NCI-H2196 (cell line): ENCODE data around the gene NAA10.

ENCODE experiments used
- DNase-seq: peaks from one replicate; lab custom pipeline; 2025; ENCODE audit not compliant: unreplicated experiment; lab: John Stamatoyannopoulos, UW

Gene NAA10

DNA sequence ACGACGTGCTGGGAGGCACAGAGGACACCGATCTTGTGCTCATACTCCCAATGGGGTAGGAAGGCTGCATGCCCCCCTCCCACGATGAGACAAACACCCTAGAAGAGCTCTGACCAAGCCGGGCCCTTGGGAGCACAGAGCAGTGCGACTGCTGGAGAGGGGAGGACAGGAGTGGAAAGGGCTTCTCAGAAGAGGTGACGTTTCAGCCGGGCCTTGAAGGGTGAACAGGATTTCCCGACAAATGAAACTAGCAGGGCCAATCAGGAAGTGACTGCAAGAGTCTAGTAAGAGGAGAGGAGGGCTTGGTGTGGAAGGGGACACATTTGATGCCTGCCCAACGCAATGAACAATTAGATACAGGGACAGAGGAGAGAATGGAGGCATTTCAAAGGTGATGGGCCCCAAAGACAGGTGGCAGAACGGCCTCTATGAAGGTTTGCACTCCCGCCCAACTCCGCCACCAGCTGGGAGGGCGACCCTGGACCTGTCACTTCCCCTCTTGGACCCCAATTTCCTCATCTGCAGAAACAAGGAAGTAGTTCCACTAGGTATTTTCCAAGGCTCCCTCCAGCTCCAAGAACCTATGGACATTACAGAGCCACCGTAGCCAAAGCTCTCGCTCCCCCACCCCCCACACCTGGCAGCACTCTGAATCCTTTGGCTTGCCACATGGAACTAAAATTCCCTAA is 32.8 kb upstream of the NAA10 start:
- DNase-seq, result no peak

DNA sequence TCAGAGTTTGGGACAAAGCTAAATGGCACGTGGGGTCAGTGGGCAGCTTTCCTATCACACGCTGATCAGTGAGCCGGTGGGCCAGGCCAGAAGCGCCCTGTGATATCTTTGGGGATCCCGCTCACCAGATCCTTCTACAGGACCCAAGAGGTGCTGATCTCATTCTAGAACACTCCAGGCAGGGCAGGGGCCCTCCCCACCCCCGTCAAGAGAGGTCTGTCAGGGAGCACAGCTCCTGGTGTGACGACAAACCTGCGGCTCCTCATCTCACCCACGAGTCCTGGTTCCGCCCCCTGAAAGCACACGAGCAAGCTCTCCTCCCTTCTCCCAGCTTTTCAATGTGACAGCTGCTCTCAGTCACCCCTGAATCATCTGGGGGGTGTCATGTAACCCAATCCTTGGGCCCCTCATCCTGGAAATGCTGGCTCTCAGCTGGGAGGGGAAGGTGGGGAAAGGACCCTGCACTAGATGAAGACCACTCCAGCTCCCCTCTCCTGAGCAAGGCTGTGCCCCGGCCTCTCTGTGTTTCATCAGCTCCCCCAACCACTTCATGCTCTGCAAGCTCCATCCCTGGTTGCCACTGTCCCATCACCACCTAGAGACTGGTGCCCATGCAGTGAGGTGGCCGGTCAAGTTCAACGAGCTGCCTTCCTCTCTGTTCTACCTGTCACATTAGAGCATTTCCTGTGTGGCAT is 32.2 kb upstream of the NAA10 start:
- DNase-seq, result no peak

DNA sequence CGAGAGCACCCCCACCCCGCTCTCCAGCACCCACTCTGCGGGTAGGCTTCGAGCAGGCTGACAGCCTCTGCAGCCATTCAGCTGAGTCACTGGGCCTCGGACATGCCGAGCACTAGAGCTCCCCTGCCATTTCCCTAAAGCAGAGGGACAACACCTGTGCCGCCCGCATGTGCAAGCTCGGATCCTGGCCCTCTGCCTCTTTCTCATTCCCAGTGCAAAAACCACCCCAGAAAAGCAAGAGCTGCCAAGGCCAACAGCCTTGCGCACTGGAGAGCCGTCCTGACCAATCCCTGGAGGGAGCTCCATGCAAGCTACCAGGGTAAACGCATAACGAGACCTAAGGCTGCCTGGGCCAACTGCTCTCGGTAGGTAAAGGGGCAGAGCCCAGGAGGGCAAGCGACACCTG is 31.4 kb upstream of the NAA10 start:
- DNase-seq, result no peak

DNA sequence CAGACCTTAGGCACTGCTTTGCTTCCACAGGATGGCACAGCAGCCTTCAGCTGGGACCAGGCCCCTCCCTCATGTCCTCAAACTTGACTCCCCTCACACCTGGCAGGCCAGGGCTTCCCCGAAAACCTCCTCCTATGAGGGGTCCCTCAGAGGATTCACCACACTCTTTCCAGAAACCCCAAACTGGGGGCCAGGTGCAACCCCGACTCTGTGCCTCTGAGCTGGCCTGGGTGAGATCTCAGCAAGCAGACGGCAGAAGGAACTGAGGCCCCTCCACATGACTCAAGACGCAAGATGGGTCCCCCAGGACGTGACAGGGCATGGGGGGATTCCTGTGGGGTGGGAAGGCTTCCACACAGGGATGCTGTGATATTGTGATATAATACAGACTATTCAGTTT is 30.6 kb upstream of the NAA10 start:
- DNase-seq, result no peak

DNA sequence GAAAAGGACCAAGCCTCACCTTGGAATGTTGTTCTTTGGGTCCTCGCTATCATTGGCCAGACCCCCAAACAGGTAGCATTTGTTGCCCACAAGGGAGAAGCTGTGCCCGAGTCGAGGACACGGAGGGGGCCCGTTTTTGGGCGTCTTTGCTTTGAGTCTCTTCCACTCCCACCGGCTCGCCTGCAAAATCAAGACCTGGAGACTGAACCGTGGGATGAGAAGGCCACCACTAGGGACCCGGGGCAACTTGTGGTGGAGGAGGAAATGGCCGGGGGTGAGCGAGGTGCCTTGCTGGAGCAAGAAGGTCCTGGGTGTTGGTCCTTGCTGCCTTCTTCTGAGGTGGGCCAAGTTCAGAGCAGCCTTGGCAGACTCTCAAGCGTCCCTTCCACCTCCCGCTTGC is 29.3 kb upstream of the NAA10 start:
- no peak for DNase-seq

DNA sequence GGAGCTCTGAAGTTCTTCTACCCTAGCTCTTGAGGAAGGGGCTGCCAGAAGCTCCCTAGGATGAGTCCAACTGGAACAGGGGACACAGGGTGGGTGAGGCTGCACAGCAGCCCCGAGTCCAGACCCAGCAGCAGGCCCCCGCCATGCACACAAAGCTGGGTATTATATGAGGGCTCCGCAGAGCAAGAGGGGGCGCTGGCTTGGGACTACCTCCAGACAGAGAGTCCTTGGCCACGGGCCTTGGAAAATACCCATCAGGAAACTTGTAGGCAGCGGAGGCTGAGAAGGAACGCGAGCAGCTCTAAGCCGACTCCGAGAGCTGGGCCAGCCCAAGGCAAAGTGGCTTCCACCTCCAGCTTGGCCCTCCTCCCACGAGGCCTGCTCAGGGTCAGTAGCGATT is 28.7 kb upstream of the NAA10 start:
- DNase-seq, result no peak

DNA sequence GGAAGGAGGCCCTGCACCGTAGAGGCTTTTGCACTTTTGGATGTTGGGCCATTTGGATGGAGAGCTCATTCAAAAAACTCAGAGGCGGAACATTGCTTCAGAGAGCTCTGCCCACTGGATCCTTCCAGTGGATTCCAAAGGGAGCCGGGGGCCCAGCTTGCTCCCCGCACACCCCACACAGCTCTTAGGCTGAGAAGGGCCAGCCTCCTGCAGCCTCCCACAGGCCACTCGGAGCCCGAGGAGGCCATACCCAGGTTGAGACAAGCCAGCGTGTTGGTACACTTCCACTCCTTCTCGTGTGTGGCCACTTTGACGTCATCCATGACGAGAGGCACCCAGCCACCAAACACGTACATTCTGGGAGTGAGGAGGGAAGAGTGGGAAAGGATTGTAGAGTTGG is 26.5 kb upstream of the NAA10 start:
- DNase-seq, result no peak

DNA sequence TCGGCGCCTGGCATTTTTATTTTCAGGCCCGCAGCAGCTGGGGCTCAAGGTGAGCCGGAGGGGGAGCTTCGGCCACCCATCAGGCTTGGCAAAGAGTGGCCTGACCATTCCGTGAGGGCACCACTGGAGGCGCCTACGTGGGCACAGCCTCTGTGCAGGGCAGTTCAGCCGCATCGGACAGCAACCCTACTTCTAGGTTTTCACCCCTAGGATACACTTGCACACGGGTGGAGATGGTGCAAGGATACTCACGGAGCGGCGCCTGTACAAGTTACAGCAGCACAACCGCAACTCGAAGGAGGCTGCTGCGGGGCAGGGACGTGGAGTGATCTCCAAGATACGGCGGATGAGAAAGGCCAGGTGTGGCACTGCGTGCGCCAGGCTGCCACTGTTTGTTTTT is 25.9 kb upstream of the NAA10 start:
- no peak for DNase-seq

DNA sequence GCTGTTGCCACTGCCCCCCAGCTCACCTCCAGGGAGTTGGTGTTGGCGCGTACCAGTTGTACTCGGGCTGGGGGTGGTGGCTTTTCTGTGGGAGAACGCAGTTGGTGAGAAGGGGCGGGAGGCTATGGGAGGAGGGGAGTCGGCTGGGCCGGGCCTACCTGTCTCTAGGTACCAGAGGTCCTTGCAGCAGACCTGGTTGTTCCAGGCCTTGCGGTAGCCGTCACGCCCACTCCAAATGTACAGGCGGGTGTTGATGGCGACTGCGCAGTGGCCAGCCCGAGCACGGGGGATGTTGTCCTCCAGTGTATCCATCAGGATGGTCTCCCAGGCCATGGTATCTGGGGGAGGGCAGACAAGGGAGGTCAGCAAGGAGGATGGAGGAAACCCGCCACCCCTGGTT is 25.2 kb upstream of the NAA10 start:
- DNase-seq, result no peak

DNA sequence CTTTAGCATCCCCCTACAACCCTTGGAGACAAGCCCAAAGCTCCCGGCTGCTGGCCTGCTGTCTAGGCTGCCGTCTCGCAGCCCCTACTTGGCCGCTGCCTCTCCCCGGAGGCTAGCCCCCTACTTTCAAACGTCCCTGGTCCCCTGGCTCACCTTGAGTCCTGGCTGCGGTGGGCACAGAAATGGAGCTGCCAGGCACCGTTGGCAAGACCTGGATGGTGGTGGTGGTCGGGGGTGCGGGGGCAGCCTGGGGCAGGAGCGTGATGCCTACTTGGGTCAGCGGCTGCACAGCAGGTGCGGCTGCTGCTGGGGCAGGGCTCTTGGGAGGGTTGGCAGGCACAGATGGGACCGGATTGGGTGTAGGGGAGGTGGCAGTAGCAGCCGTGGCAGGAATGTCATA is 24.8 kb upstream of the NAA10 start:
- no peak for DNase-seq

DNA sequence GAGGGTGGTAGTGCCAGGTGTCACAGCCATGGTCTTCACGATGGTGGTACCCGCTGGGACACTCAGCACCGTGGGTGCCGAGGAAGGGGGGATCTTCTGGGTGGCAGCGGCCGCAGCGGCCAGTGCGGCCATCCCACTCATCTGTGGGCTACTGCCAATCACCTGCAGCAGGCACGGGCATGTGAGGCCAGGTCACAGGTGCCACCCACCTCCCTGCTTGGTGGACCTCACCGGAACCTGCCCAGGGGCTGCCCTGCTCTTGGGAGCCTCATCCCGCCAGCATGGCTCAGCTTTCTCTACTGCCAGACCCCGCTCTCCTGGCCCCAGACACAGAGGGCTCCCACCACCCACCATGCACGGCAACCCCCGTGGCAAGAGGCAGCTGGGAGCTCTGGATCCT is 23.8 kb upstream of the NAA10 start:
- no peak for DNase-seq

DNA sequence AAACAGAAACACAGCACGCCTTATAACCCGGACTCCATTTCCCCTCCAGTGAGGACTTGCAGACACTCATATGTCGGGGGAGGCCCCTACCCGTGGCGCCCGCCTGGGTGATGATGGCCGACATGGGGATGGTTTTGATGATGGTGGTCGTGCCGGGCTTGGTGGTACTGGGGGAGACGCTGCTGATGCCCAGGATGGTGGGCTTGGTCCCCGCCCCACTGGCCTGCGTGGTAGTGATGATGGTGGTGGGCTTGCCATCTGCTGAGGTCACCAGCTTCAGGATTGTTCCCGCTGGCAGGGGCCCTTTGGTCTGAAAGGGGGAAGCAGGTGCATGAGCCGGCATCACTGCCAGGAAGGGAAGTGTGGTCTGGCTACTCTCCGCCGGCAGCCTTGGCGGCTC is 22.4 kb upstream of the NAA10 start:
- DNase-seq, result no peak

DNA sequence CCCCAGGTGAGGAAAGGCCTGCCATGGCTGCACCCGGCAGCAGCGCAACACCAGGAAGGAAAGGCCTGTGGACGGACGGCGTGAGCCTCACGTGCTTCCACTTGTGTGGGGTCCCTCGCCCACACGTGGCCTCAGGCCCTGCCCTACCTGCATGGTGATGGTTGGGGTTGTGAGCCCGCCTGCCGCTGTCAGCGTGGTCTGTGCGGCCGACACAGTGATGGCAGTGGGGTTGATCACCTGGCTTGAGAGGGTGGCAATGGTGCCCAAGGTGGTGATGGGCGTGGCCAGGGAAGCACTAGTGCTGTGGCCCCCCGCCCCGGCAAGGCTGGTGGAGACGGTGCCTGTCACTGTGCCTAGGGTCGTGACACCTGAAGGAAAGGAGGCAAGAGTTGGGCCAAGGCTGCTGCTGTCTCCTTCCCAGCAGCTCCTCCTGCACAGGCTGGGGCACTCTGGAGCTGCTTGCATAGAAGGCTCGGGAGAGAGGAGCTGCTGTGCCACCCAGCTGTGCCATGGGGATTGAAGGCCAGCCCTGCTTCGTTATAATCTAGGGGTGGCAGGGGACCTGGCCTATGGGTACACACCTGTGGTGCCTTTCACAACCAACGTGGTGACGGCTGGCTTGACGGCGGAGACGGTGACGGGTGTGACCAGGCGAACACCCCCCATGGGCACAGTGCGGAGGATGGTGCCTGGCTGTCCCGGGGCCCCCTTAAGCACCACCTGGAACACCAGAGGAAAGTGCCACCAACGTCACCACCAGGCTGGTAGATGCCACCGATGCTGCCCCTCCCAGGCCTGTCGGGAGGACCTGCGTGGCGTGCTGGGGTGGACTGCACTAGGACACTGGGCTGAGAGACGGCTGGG is 21.4 kb upstream of the NAA10 start:
- DNase-seq, result no peak

DNA sequence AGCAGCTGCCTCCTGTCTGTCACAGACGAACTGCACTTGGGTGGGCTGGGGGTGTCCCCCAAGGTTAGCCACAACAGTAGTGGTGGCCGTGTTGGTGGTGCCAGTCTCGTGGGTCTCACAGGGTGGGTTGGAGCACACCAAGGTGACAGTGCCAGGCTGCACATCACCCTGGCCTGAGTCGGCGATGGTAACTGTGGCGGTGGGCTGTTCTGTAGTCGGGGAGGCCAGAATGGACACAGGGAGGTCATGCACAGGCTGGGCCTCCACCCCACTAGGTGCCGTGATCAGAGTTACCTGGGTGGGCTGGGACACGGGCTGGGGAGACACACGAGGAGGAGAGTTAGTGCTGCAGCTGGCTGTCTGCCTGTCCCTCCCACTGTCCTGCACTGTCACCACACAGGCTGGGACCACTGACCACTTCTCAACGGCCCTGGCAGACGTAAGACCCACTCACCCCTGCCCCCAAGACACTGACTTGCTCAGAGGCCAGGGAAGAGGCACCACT is 20.4 kb upstream of the NAA10 start:
- no peak for DNase-seq

DNA sequence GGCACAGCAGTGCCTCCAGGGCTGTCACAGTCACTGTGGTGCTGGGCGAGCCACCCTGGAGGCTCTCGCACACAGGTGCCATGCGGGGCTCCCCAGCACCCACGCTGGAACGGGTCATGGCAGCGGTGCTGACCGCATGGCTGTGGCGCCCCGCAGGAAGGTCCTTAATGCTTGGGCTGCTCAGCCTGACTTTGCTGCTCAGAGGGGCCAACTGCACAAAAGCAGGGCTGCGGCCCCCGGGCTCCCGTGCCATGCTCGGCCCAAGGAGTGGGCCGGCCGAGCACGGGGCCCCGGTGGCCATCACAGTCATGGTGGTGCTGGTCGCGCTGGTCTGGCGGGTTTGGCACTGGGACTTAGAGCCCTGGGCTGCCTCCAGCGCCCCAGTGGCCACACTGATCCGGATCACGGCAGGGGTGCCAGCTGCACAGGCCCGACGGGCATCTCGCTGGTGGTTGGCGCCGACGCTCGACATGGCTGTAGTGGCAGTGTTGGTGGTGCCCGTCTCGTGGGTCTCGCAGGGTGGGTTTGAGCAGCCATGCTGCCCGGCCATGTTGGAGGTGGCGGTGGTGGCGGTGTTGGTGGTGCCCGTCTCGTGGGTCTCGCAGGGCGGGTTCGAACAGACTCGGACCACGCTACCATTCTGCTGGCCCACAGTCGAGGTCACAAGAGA is 19.9 kb upstream of the NAA10 start:
- DNase-seq, result no peak

DNA sequence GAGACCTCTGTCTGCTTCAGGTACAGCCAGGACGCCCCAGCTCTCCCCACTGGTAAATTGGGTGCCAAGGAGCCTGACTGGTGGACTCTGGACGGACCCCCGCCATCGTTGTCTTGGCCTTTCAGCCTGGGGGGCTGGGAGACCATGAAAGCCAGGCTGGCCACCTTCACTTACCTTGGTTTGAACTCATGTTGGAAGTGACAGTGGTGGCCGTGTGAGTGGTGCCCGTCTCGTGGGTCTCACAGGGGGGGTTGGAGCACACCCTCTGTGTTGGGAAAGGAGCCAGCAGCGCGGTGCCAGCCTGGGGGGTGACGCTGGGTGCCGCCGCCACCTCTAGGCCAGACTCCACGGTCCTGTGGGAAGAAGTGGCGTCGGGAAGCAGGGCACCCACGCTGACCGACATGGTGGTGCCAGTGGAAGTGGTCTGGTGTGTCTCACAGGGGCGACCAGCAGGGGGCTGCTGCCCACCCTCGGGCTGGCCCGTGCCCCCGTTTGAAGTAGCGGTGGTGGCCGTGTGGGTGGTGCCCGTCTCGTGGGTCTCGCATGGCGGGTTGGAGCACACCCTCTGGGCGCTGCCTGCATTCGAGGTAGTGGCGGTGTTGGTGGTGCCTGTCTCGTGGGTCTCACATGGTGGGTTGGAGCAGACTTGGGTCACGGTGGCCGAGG is 19.2 kb upstream of the NAA10 start:
- DNase-seq, result no peak

DNA sequence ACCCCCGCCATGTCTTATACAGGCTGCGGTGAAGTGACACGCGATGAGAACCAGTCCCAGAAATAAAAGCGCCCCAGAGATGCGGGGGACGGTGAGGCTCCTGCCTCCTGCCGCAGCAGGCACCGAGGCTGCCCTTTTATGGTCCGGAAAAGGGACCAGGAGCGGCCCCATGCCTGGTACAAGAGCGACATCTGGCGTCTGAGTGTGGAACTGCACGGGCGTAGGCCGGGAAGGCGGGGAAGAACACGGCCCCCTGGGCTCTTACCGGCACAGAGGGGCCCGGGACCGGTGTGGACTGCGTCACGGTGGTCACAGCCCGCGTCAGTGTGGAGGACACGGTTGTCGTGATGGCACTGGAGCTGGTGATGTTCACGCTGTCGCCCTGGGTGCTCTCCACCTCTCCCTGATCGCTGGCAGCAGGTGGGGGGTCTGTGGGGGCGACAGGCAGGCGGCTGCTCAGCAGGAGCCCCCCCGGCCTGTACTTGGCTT is 18.5 kb upstream of the NAA10 start:
- peak; percentile 66 for DNase-seq

DNA sequence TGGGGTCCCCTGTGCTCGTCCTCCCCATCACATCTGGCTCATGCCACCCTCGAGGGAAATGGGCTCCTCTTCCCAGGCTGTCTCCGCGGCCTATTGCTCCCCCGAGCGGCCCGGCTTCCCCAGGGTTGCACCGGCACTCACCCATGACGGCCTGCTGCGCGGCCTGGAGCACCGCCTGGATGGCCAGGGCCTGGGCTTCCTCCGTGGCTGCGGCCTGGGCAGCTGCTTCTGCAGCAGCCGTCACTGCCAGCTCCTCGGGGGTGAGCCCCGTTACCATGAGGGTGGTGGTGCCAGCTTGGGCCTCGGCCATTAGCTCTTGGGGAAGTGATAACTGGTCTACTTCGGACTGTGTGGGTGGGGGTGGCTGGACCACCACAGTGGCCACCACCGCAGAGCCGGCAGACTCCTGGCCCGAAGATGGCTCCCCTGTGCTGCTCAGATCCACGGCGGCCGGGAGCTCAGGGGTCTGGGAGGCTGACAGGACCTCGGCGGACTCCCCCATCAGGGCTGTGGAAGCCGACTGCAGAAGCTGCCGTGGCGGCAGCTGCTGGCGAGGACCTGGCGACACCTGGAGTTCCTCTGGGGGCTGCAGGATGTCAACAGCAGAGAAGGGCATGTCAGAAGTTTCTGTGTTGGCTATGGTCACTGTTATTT is 17.7 kb upstream of the NAA10 start:
- DNase-seq, result no peak

DNA sequence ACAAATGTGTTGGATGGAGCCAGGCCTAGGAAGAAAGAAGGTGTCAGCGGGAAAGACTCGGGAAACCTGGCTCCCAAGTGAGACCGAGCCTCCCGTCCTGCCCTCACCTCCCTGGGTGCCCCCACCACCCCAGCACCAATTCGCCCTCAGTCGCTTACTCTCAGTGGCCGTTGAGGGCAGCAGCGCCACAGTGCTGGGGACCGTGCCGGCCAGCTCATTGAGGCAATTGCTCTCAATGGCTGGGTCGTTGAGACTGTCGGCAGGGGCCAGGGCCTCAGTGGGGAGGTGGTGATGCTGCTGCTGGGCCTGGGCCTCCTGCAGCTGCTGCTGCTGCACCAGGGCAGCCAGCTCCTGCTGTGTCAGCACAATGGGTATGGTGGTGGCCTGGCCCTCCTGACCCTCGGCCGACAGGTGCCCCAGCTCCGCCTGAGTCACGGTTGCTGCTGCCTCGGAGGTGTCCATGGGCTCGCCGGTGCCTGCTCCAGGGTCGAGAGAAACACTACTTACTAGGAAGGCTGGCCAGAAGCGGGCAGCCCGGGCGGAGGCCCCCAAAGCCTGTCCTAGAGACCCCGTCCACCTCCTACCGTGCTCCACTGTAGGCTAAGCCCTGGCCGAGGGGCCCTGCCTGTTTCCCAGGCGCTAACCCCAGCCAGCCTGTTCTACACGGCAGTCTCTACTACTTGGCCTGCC is 17.0 kb upstream of the NAA10 start:
- no peak for DNase-seq

DNA sequence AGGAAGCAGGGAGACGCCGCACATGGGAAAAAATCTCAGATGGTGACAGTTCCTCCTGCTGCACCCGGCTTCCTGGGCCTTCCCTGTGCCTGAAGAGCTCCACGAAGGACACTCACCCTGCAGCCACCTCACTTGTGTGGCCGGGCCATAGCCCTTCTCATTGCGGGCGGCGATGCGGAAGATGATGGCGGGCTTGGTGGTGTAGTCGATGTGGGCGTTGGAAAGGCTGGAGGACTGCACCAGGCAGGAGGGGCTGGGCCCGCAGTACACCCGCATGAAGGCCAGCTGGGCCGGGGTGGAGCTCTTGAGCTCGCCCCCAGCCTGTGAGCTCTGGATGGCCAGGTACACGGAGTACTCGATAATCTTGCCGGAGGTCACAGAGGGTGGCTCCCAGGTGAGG is 15.3 kb upstream of the NAA10 start:
- no peak for DNase-seq
